Middle frontal gyrus (tissue), 1 donor: Measurements from ENCODE around the gene FCRL6.

ENCODE experiments used
- DNase-seq: peaks from one replicate; pipeline ENCODE4 v3.0.0-alpha.2; 2015; ENCODE audit warnings: low spot score; ENCODE audit errors: extremely low spot score

The FCRL6 gene, protein sequence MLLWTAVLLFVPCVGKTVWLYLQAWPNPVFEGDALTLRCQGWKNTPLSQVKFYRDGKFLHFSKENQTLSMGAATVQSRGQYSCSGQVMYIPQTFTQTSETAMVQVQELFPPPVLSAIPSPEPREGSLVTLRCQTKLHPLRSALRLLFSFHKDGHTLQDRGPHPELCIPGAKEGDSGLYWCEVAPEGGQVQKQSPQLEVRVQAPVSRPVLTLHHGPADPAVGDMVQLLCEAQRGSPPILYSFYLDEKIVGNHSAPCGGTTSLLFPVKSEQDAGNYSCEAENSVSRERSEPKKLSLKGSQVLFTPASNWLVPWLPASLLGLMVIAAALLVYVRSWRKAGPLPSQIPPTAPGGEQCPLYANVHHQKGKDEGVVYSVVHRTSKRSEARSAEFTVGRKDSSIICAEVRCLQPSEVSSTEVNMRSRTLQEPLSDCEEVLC

GRCh38 chr1:159802111-159802510 is at the start of gene FCRL6:
Gene FCRL6 (plus strand): TSS chr1:159802360. CDS start chr1:159802425, 65 bp downstream.
- no peak for DNase-seq

DNA sequence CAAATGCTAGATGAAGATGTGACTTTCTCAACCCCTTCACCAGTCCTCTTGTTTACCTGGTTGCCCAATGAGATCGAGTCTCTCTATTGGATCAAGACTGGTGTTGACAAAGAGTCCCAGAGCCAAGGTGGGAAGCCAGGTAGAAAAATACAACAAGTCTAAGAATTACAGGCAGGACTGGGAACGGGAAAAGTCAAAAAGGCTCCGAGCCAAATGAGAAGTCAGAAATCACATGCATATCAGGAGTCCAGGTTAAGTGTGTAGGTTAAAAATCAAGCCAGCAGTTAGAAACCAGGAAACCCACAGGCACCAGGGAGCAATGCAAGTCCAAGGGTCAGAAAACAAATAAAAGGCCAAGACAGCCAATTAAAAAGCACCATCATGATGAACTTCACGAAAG is 48.8 kb upstream of the FCRL6 start:
- DNase-seq = no peak

GRCh38 chr1:159755451-159756007 is 46.6 kb upstream of the FCRL6 start:
- no peak for DNase-seq

DNA sequence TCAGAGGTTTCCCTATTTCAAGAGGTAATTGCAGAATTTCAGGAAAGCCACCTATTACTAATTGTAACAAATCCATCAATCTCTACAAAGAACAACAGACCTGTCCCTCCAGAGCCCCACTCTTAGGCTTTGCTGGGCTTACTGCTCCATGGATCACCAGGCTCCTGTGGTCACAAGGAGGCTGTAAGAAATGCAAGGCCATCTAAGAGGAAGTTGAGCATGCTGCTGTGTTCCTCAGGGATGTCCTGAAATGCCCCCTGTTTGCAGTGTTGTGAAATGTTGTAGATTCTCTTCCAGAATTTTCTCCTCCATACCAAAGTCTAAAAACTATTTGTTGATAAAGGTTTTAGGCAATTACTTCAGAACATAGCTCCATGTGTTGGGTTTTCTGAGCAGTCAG is 45.8 kb upstream of the FCRL6 start:
- DNase-seq = no peak

GRCh38 chr1:159763686-159764085 is 38.5 kb upstream of the FCRL6 start:
- no peak for DNase-seq

DNA sequence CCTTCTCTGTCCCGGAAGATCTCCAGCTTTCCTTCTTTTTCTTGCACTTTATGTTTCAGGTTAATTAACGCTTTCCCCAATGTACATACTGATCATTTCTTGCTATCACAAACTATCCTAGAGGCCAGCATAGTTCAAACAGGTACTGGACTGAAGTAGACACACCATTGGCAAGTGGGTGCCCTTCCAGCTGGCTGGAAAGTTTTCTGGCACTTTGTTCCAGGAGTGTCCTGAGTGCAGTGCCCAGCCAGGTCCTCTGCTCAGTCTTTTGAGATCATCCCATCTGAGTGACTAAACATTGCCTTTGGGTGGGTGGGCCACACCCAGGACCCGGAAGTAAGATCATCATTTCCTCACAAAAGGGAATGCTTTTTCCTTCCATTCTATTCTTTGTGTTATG is 36.4 kb upstream of the FCRL6 start:
- DNase-seq = no peak

DNA sequence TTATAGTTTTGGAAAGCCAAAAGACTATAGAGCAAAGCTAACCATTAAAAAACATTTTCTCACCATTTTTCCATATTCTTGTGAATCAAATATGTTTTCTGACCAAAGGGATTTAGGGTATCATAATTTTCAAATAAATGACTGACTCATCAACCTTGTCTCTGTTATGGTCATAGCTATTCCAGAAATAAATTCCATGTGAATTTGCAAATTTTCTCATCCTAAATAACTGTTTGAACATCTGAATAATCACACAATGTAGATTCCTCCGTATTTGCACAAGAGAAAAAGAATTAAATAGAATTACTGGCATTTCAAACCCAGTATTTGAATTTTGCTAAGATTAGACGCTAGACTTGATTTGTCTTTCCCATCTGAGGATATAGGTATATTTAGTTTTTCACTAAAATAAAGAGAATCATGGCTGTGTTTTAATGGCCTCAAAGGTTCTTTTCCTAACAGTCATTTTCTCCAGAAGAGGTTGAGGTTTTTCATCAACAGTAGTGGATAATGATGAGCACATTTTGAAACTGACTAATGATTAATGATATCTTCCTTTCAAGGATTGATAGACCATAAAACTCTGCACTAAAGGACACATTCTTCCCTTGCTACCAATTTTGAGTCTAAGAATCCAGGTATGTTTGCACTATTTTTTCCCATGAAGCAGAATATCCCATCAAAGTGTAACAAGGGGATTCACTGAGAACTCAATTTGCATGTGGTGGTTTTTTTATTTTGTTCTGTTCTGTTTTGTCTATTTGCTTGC is 30.8 kb upstream of the FCRL6 start:
- no peak for DNase-seq

DNA sequence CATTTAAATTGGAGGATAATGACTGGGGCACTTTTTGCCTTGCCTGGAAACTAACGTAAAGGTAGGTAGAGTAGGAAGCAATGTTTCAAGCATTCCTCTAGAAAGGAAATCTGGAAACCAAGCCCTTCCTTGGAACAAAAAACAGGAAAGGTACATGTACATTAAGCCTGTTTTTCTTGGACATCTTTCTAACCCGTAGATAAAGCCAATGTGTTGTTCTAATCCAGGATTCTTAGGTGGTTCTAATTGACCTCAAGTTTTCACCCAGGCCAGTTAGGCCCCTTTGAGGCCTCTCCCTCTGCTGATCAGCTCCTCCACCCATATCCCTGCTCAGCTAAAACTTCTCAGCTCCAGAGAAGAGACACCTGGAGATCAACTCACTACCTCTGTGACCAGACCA is 27.7 kb upstream of the FCRL6 start:
- no peak for DNase-seq

GRCh38 chr1:159775716-159776115 is 26.4 kb upstream of the FCRL6 start:
- no peak for DNase-seq

DNA sequence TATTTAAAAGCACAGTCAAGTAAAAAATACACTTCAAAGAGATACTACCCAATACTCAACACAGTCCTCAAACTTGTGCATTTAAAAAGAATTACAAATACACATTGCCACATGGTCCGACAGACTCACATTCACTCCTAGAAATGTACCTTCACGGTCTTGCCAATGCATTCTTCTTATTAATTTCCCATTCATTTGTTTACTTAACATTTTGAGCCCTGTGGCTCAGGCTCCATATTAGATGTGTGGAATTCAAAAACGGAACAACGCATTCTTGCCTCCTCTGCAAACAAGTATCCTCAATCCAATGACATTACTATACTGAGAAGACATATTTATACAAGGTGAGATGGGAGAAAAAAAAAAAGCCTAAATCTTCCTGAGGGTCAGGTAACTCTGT is 23.9 kb upstream of the FCRL6 start:
- DNase-seq = no peak

DNA sequence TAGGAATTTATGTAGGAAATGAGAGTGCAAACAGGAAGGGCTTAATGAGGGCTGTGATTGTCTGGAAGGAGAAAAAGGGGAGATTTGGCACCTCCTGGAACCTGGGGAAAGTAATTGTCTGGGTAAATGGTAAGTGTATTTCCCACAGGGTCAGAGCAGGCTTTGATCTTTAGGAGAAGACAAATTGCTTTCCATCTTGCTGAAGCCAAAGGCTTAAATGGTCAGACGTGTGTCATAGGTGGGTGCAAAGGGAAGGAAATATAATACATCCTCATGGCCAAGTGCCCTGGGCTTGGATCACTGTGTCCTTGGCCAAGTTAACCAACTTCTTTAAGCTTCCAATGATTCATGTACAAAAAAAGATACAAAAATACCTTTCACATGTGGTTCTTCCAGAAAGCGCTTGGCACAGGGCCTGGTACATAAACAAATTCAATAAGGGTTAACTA is 22.7 kb upstream of the FCRL6 start:
- DNase-seq = no peak

GRCh38 chr1:159780583-159781582 is 21.3 kb upstream of the FCRL6 start, which contains the start of gene DUSP23:
Gene DUSP23 (plus strand): TSS chr1:159780962. CDS start chr1:159781101, 139 bp downstream.
- DNase-seq = peak; percentile 90

DNA sequence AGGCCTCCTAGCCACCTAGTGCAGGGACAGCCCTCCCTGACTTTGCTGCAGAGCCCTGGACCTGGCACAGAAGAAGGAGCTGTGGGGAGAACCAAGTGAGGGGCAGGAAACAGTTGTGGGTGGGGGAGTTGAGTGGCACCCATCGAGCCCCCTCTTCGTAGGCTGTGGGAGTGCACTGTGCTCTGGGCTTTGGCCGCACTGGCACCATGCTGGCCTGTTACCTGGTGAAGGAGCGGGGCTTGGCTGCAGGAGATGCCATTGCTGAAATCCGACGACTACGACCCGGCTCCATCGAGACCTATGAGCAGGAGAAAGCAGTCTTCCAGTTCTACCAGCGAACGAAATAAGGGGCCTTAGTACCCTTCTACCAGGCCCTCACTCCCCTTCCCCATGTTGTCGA is 20.2 kb upstream of the FCRL6 start:
- DNase-seq = no peak

DNA sequence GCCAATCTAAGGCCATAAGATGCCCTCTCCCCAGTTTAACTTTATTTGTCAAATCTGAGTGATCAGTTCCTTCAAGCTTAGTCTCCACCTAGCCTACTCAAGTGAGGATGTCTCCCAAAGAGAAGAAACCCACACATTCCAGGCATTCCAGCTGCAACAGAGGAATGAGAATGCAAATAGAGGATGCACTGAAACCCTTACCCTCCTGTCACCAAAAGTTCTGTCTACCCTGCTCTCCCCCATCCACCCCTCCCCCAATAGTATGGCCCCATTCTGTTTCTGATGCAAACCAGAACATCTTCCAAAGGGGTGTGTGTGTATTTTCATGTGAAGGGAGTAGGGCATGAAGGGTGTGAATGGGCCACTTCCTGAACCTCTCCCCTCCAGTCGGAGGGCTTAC is 18.4 kb upstream of the FCRL6 start:
- DNase-seq = no peak

GRCh38 chr1:159786465-159786864 is 15.7 kb upstream of the FCRL6 start:
- DNase-seq = no peak

GRCh38 chr1:159786966-159787365 is 15.2 kb upstream of the FCRL6 start:
- DNase-seq = no peak

DNA sequence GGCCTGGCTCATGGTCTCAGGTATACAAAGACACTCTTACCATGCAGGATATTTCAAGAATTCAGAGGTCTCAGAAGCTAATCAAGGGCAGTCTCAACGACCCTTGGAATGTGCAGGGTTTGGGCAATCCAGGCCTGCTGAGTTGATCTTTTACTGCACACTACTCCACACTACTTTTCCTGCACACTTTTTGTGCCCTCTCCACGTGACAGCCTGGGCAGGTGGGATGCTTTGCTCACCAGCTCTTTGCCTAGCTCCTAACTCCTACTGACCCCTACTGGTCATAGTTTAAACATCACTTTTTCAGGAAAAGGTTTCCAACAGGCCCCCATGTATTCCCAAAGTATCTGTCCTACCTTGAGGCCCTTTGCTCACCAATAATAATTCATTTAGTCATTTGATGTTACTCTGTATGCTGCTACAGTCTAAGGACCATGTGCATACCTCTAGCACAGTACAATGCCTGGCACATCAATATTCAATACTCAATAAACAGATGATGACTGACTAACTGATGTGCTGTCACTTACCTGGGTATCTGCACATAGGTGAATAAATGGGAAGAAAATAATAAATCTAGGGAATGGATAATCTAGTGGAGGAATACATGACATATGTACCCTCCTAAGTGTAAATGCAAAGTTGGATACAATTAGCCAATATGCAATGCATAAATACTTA is 11.8 kb upstream of the FCRL6 start:
- no peak for DNase-seq

GRCh38 chr1:159791031-159791430 is 11.1 kb upstream of the FCRL6 start:
- no peak for DNase-seq

- no peak for DNase-seq
Observed at GRCh38 chr1:159791461-159791860, 10.7 kb upstream of the FCRL6 start.

- DNase-seq = no peak
Observed at GRCh38 chr1:159795534-159795933, 6.6 kb upstream of the FCRL6 start.
